ENCODE results near the gene FHL2.

The FHL2 gene

DNA sequence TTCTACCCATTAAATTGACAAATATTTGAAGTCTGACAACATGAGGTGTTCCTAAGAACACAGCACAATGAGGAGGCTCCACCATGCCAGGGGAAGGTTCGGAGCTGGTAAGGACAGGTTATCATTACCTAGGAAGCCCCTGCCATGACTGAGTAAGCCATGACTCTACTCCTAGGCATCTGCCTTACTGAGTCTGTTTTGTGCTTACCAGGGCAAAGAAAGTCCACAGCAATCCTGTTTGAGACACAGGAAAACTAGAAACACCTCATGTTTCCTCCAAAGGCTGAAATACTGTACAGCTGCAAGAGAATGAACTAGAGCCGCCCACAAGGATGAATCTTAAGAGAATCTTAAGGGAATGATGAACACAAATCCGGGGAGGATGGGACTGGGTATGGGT lies 80.9 kb downstream of the FHL2 start:
- DNase-seq (ENCODE audit: low read depth, low spot score), result no peak

- DNase-seq (ENCODE audit: low read depth, low spot score), result no peak
Measured at GRCh38 chr2:105315314-105315713, 83.5 kb downstream of the FHL2 start.

- no peak for DNase-seq (ENCODE audit: low read depth, low spot score)
Measured at GRCh38 chr2:105313877-105314276, 85.0 kb downstream of the FHL2 start.
